Stimulated activated CD8-positive, alpha-beta memory T cell treated with anti-CD3 and anti-CD28 coated beads, Interleukin-15, amount 100 ng/mL, for 4 hours (primary cell): ENCODE results near the gene DOK5.

Experiments used
- DNase-seq, 2 donors: peaks; one replicate each; pipeline ENCODE4 v3.0.0-alpha.2; 2020; ENCODE audit warnings: low read depth in 2 of 2

The DOK5 gene

DNA sequence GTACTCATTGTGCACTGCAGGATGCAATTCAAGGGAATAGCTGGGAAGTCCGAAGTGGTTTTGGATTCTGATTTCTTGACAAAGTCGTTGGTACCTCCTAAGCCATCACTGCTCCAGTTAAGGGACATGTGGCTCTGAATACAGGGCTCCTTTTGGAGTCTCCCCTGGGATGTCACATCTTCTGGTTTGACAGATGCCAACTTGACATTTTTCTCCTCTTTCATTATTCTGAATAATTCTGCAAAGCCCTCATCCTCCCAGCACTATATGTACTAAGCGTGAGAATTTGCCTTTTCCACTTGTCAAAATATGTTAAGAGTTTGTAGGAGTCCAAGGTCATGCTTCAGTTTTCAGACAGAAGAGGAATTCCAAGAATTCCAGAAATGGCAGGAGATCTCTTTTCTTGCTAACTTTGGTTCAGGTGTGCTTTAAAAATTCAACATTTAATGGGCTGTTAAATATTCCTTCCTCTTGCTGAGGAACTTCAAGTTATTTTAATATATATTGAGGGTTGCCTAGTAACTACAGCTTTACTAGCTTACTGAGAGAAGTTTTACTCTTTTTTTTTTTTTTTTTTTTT, 38.7 kb downstream of the DOK5 start:
- DNase-seq, result no peak

DNA sequence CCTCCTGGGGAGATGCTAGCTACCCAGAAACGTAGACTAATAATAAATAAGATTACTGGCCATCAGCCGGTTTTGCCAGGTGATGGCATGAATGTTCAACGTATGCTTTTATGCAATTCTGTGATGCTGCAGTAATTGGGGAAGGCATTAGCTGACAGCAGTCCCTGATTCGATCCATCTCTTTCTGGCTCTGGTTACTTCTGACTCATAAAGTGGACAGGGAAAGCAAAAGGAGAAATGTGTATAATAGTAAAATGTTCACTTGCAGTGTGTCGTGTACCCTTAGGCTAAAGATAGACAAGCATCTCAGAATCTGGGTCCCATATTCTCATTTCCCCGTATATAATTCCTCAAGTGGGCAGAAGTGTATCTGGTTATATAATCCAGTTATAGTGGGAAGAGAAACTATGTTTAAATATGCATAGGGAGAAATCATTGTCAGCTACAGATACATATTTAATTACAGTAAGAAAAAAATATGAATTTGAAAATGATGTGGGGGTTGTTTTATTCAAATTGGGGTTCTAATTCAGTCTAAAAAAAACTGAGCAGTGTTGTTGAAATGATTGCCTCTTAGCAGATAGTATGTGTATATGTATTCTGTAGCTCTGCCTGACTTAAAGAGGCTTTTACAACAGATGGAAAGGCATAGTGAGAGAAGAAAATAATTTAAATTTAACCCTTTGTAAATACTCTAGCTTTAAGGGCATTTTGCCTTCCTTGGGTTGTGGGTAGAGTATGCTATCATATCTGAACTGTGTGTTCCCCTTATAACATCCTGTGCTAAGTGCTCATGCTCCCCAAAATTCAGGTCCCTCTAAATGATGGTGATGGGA, 40.6 kb downstream of the DOK5 start:
- no peak for DNase-seq

DNA sequence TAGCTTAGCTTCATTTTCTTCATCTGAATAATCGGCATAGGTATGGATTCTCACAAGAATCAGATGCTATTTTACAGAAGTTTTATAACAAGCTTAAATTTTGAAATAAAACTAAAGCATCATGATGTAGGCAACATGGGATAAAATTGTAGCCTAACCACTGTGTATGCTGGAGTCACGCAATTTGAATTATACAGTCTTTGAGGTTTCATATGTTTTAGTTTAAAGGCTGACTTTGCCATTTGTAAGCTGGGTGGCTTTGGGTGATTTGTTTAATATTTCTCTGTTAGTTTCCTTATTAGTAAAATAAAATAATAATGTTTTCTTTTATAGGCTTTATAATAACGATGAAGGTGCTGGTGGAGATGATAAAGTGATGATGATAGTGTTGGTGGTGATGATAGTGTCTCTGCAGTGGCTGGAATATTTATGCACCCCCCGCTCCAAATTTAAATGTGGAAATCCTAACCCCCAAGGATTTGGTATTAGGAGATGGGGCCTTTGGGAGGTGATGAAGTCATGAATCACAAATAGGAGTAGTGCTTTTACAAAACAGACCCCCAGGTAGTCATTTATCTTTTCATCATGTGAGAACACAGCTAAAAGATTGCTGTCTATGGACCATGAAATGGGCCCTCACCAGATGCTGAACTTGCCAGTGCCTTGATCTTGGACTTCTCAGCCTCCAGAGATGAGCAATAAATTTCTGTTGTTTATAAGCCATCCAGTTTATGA, 42.0 kb downstream of the DOK5 start:
- DNase-seq, result no peak

DNA sequence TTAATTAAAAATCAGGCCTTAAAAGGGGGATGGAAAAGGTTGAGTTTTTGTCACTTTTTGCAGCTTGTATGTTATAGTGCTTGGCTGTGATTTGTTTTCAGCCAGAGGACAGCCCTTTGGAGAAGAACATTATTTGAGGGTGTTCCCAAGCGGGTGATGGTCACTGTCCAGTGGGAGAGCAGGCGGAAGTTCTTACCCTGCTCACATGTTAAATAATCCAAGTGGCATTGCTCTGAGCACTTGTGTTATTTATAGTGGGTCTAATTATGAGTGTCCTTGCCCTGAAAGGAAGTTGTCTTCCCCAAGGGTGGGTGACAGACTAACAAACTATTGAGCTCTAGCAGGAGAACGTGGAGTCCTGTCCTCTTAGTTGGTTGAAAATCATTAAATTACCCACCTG, 49.5 kb downstream of the DOK5 start:
- DNase-seq, result no peak

DNA sequence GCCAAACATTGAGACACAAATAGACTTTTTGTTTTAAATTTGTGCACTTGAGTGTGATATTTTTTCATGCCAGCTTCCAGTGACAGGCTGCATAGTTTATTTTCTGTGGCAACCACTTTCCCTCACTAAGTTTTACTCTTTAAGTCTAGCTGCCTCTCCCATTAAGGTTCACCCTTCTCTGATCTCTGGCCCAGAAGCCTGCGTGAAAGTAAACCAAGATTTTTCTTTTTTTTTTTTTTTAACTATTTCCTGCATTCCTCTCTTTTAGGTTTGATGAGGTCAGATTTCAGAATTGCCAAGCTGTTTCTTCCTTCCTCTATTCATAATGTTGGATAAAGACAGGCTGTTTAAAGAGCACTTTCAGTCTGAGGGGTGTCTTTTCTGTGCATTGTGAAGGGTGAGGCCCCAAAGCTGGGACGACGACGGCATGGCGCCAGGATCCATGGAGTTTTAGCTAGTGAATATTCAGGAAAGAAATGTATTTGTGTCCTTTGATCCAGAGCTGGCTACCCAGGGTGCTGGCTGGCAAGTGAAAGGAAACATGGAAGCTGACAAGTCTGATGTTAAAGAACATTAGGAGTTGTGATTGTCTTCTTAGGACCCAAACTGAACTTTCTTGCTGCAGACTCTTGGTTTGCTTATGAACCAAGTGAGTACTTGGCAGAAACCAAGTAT, 50.7 kb downstream of the DOK5 start:
- no peak for DNase-seq

DNA sequence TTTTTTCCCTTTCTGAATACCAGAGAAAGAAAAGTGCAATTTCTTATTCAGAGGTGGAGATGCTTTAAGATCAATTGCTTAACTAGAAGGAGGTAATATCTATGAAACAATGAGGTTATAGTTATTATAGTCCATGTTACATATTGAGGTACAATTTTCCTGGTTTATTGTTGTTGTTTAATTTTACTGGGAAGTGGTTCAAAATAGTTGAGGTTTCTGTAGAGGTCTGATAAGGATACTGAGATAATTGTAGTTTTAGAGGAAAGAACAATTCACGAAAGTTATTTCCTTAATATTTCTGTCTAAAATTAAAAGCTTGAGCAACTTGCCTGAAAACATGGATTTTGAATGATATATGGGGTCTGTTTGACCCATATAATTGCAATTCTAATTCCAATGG, 51.4 kb downstream of the DOK5 start:
- DNase-seq, result no peak

DNA sequence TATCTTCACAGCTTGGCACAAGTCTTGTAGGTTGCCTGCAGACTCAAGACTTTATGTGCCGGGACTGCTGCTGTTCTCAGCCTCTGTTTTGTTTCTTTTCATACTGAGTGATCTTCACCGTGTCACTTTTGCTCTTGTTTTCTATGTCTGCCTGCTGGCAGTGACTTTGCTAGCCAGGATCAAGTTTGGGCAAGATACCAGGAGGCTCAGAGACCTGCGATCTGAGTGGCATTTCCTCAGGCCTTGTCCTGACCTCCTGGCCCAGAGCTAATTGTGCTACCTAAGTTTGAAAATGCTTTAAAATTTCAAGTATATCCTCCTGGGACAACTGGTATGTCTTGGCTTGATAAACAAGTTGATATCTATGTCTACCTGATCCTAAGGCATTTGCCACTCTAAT, 57.2 kb downstream of the DOK5 start:
- no peak for DNase-seq

DNA sequence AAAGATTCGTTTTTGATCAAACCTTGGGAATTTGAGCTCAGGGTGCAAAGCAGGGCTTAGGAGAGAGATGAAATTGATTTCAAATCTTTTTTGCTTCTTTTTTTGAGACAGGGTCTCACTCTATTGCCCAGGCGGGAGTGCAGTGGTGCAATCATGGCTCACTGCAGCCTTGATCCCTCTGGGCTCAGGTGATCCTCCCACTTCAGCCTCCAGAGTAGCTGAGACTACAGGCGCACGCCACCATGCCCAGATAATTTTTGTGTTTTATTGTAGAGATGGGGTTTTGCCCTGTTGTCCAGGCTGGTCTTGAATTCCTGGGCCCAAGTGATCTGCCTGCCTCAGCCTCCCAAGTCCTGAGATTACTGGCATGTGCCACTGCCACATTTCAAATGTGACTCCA, 58.7 kb downstream of the DOK5 start:
- no peak for DNase-seq

DNA sequence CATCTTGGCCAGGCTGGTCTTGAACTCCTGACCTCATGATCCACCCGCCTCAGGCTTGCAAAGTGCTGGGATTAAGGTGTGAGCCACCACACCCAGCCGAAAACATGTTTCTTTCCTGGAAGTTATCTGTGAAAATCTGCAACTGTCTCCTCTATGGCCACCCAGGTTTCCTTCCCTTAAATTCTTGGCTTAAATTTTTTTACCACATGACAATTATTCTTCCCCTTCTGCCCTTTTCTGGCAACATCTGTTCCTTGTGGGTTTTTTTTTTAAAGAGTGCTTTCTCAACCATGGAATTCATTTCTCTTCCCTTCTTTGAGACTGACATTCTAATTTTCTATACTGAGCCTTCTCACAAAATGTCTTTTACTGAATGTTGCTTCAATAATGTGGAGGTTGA, 59.6 kb downstream of the DOK5 start:
- no peak for DNase-seq

DNA sequence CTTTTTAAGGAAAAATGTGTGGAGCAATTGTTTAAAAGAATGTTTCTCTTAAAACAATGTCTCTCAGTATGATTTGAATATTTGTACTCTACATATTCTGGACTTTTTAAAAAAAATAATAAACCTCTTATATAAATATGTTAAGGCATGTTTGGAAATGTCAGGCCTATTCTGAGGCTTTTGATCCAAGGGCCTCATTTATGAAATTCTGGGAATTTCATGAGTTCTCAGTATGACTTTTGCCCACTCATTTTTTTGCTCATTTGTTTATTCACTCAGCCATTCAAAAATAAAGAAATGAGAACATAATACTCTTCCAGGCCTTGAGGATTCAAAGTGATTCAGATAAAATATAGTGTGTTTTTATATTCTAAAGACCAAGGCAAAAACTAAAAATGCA, 60.4 kb downstream of the DOK5 start:
- DNase-seq, result no peak

DNA sequence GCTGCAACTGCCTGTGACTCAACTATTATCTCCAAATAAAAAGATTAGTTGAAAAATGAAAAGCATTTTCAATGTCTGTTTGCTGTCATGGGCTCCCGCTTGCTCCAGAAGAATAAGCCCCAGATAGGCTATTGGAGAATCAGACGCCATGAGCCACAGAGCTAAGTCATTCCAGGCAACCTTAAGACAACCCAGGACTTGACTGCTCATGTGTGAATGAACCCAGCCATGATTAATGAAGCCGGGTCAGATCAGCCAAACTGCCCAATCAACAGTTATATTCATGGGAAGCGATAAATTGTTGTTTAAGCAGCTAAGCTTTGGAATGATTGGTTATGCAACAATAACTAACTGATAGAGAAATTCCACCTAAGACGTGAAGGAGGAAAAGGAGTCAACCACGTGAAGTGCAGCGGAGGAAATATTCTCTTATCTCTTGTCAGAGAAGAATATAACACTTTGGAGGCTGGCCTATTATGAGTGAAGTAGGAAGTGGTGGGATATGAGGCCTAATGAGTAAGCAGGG, 64.2 kb downstream of the DOK5 start:
- DNase-seq, result no peak

DNA sequence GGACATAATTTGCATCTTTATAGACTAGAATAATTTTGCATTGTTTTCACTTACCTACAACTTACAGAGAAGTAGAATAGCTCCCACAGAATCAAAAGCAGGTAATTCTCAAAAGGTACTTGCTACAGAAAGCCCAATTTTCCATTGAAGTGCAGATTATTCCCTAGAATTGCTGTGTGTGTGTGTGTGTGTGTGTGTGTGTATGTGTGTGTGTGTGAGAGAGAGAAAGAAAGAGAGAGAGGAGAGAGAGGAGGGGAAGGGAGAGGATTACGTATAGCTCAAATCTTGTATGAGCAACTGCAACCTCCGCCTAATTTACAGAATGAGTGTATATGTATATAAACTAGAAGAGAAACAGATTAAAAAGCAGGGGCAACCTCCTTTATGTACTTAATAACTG, 68.0 kb downstream of the DOK5 start:
- no peak for DNase-seq

DNA sequence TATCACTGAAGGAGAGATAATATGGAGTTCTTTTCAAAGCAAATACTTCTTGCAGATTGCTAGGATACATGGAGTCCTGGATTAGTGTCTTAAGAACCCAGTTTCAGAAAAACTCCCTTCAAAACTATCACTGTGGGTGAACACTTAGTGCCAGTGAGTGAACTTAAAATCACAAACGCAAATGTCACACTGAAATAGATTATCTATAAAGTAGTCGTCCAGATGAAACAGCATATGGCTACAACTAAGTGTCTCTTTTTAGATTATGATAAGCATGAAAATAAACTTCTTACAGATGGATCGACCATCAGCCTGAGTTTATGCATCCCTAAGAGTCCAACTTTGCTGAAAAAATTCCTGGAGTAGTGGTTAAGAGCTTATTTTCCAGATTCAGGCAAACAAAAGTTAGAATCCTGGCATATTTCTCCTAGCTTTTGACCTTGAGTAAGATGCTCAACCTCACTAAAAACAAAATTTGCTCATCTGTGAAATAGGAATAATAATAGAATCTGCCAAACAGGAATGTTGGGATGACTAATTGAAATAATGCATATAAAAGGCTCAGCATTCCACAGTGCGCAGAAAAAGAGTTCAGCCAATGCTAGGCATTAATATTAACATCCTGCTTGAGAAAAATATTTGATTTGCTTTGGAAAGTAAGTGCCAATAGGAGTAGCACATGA, 70.4 kb downstream of the DOK5 start:
- DNase-seq, result no peak

DNA sequence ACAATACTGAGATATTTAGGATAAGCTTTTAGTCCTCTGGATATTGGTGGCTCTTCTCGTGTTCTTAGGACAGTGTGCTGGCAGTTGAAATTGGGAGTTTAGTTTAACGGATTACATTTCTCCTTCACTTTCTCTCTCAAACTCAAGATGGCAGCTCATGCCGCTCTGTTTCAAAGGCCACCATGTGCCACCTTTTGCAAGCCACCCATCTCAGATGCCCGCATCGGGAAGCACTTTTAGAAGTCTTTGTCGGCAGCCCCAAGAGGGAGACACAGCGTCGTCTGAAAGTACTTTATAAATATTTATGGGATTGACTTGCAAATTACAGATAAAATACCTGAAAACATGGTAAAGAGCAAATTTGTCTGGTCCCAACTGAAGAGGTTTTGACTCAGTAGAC, 73.5 kb downstream of the DOK5 start:
- DNase-seq, result no peak

DNA sequence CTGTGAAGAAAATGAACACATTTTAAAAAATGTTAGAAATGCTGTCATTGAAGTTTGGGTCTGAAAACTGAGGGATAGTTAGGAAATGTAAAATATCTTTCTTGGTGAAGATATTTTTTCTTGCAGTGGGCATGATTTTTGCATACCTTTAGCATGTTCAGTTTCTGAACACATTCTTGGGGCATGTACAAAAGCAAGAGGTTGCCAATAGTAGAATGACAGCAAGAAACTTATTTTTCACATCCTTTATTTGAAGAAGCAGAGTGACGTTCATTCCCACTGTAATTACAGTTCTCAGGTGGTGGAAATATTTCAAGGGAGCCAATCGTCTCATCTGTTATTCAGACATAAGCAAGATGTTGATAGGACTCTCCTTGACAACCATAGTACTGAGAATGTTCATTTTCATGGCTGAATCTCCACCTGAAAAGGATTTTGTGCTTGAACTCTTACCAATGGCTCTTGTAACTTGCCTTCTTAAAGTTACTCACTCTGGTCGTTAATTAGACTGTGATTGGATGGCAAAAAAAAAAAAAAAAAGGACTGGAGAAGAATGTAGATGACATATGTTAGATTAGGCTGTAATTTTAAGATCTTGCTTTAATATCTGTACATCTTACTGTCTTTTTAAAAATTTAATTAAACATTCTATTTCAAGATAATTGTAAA, 74.4 kb downstream of the DOK5 start:
- DNase-seq, result no peak

DNA sequence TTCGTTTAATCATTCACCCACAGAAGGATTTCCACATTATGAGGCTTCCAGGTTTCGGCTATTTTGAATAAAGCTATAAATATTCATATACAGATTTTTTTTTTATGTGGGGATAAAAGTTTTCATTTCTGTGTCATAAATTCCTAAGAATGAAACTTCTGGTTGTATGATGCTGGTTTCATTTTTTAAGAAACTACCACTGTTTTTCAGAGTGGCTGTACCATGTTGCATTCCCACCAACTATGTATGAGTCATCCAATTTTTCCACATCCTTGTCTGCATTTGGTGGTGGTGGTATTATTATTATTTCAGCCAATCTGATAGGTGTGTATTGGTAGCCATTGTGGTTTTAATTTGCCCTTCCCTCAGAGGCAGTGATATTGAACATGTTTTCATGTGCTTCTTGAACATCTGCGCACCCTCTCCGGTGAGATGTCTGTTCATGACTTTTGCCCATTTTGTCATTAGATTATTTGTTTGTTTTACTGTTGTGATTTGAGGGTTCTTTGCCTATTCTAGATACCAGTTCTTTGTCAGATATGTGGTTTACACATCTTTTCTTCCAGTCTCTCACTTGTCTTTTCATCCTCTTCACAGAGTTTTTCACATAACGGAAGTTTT, 75.5 kb downstream of the DOK5 start:
- DNase-seq, result no peak

DNA sequence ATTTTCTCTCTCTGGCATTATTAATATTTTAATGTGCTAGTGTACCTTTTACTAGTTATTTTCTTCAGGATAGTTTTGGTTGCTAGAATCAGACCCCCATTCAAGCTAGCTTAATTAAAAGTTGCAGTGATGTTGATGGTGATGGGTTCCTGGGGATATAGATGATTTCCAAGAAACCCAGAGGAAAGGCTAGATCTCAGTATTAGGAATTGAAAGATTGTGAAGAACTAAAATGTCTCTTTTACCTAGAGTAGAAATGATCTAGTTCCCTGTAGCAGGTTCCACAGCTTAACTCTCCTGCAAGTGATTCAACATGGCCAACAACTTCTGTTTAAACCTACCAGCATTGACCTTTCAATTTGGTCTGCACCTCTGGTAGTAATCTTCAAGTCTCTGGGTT, 78.6 kb downstream of the DOK5 start:
- no peak for DNase-seq

DNA sequence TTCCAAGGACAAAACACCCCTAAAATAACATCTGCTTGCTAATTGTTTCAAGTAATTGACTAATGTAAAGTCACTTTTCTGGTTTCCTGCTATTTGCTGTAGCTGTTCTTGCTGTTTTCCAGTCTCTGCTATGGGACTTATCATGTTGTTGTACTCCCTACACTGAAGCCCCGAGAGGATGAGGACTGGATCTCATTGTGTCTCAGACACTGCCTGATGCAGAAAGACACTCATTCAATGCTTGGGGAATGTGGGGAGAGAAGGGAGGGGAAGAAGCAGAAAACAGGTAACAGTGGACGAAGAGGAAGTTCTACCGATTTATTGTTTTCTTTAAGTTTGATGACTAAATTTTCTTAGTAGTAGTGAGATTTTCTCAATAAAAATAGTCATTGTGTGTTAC, 79.8 kb downstream of the DOK5 start:
- DNase-seq, result no peak

DNA sequence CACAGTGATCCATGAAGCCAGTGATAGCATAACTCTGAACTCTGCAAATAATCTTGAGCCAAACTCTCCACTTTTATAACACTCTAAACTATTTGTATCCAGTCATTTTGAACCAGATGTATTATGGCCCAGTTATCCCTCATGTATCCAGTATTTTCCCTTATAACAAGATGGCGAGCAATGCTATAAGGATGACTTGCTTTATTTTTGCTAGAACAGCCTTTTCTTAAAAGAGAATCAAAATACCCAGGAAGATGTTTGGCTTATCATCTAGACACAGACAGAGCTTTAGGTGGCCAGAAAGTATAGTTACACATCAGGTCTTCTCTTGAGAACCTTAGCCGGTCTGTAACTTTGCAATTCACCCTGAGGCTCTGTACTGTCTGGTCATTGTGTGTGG, 81.0 kb downstream of the DOK5 start:
- no peak for DNase-seq

DNA sequence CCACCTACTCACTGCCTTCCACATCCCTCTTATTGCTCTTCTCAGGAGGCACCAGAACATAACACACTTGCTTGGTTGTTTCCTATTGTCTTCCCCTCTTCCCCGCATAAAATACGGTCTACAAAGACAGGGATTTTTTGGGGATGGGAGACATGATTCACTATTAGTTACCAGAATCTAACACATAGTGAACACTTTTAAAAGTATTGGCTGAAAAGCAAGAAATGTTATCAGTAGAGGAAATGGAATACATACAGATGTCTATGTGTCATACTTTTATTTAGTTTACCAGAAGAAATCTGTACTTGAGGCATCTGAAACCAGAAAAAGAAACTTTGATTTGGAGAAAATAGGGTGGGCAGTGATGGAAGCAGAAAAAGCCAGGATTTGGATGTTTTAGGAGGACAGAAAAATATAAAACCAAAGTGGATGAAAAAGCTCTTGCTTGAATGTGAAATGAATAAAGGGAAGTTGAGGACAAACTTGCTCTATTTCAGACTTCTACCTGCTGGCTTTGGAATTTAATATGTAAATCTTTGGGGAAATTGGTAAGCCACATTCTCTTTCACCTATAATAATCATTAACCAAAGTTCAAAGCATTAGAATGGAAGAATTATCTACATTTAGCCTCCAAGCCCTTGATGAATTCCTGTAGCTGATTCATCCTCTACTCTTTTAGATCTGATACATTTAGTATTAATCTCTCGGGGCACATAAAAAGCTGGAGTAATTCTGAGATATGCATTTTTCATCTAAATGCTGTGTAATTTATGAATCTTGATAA, 82.6 kb downstream of the DOK5 start:
- no peak for DNase-seq
